22Rv1 (cell line): ENCODE measurements around the gene PCDH9.

Experiments used
- H3K27ac ChIP-seq: fragments of 450-650 bp; 2 replicates; pipeline ENCODE4 v1.5.1; 2017
- ZFX ChIP-seq: fragments of 450-650 bp; IDR thresholded peaks from 2 replicates; pipeline ENCODE4 v1.6.1; 2017; ENCODE audit warnings: antibody characterized with exemption, borderline replicate concordance
- TF ChIP-seq, protein P1 (sequence below): fragments of 450-650 bp; IDR thresholded peaks from 2 replicates; pipeline ENCODE4 v1.5.1; 2017; ENCODE audit warnings: mild to moderate bottlenecking

The PCDH9 gene

DNA sequence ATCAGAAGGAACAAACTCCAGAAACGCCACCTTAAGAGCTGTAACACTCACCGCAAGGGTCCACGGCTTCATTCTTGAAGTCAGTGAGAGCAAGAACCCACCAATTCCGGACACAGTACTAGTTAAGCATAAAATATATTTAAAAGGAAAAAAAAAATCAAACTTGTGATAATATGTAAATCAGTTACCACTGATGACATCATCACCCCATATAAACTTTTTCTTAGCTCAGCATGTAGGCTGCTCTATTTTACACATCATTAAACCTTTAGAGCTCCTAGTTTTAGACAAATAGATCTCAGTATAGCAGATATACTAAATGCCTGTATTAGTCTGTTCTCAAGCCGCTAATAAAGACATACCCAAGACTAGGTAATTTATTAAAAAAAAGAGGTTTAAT lies 668.1 kb downstream of the PCDH9 start:
- H3K27ac ChIP-seq: no peak overlapping the region
- TF ChIP-seq, protein P1, sequence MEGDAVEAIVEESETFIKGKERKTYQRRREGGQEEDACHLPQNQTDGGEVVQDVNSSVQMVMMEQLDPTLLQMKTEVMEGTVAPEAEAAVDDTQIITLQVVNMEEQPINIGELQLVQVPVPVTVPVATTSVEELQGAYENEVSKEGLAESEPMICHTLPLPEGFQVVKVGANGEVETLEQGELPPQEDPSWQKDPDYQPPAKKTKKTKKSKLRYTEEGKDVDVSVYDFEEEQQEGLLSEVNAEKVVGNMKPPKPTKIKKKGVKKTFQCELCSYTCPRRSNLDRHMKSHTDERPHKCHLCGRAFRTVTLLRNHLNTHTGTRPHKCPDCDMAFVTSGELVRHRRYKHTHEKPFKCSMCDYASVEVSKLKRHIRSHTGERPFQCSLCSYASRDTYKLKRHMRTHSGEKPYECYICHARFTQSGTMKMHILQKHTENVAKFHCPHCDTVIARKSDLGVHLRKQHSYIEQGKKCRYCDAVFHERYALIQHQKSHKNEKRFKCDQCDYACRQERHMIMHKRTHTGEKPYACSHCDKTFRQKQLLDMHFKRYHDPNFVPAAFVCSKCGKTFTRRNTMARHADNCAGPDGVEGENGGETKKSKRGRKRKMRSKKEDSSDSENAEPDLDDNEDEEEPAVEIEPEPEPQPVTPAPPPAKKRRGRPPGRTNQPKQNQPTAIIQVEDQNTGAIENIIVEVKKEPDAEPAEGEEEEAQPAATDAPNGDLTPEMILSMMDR: no peak
- TF ChIP-seq ZFX: no peak

DNA sequence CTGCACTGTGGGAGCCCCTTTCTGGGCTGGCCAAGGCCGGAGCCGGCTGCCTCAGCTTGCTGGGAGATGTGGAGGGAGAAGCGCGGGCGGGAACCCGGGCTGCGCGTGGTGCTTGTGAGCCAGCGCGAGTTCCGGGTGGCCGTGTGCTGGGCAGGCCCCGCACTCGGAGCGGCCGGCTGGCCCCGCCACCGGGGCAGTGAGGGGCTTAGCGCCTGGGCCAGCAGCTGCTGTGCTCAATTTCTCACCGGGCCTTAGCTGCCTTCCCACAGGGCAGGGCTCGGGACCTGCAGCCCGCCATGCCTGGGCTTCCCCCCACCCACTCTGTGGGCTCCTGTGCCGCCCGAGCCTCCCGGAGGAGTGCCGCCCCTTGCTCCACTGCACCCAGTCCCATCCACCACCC lies 669.1 kb downstream of the PCDH9 start:
- TF ChIP-seq, protein P1: no peak
- no peak for TF ChIP-seq ZFX

GRCh38 chr13:66560189-66560588 lies 669.9 kb downstream of the PCDH9 start:
- TF ChIP-seq ZFX: no peak
- TF ChIP-seq, protein P1: no peak
- H3K27ac ChIP-seq: no peak overlapping the region

More for the DNA sequence above, 669.1 kb downstream of the PCDH9 start:
- H3K27ac ChIP-seq: no peak overlapping the region

- H3K27ac ChIP-seq: no peak overlapping the region
- TF ChIP-seq, protein P1: no peak
- TF ChIP-seq ZFX: no peak
Observed at GRCh38 chr13:66559093-66559492, 671.0 kb downstream of the PCDH9 start.

DNA sequence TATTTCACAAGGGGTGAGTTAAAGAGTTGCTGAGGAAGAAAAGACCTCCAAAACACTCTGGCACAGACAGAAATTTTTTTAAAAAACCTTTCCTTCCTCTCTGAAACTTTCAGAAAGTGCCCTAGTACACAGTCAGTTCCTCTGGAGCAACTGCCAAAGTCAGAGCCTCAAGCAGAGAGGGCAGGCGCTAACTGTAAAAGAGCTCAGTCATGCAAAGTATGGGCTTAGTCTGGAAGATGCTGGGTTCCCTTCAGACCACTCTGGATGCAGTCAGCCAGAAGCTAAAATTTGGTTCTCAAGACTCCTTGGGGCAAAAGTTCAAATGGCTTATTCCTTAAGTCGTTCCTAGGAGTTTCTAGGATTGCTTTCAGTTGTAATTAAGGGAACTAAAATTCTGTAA lies 671.6 kb downstream of the PCDH9 start:
- TF ChIP-seq, protein P1: no peak
- no peak for TF ChIP-seq ZFX
- no peak overlapping the region for H3K27ac ChIP-seq

DNA sequence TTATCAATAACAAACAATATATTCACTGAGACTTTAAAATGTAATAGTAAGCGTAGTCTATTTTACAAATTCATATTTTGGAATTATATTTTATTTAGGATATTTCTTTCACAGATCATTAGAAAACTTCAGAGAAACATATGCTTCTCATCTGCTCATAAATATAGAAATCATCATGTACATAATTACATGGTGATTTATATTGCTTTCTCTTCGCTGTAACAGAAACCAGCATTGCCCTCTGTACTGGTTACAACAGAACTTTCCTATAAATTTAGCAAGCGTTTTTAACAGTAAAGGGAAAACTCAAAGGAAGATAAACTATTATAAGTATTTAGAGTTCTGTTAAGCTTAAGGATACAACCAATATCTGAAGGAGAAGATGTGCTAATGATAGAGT lies 672.8 kb downstream of the PCDH9 start:
- no peak overlapping the region for H3K27ac ChIP-seq
- no peak for TF ChIP-seq ZFX
- TF ChIP-seq, protein P1: no peak

GRCh38 chr13:66556306-66556705 lies 673.8 kb downstream of the PCDH9 start:
- no peak for TF ChIP-seq ZFX
- TF ChIP-seq, protein P1: no peak
- H3K27ac ChIP-seq: no peak overlapping the region
